ENCODE data around the gene CD200R1L.

CD200R1L gene

GRCh38 chr3:112817797-112818196, 28.9 kb downstream of the CD200R1L start:
- DNase-seq: no peak

- no peak for DNase-seq
Observed at GRCh38 chr3:112817271-112817670, 29.4 kb downstream of the CD200R1L start.

GRCh38 chr3:112815981-112816380, 30.7 kb downstream of the CD200R1L start:
- DNase-seq: no peak

GRCh38 chr3:112814266-112814665, 32.4 kb downstream of the CD200R1L start:
- no peak for DNase-seq

GRCh38 chr3:112813723-112814171, 32.9 kb downstream of the CD200R1L start:
- DNase-seq: no peak

GRCh38 chr3:112813016-112813415, 33.6 kb downstream of the CD200R1L start:
- no peak for DNase-seq

- DNase-seq: no peak
Observed at GRCh38 chr3:112811917-112812660, 34.6 kb downstream of the CD200R1L start.

GRCh38 chr3:112811131-112811884, 35.4 kb downstream of the CD200R1L start:
- no peak for DNase-seq

- DNase-seq: no peak
Observed at GRCh38 chr3:112810561-112810960, 36.1 kb downstream of the CD200R1L start.

- no peak for DNase-seq
Observed at GRCh38 chr3:112808136-112808535, 38.5 kb downstream of the CD200R1L start.

- DNase-seq: peak; percentile 13
Observed at GRCh38 chr3:112807685-112808084, 39.0 kb downstream of the CD200R1L start.

GRCh38 chr3:112806903-112807302, 39.8 kb downstream of the CD200R1L start:
- no peak for DNase-seq

- no peak for DNase-seq
Observed at GRCh38 chr3:112805126-112805525, 41.5 kb downstream of the CD200R1L start.

- no peak for DNase-seq
Observed at GRCh38 chr3:112804021-112804420, 42.6 kb downstream of the CD200R1L start.

GRCh38 chr3:112803467-112803866, 43.2 kb downstream of the CD200R1L start:
- no peak for DNase-seq

GRCh38 chr3:112802338-112802737, 44.3 kb downstream of the CD200R1L start:
- no peak for DNase-seq

- no peak for DNase-seq
Observed at GRCh38 chr3:112799946-112800345, 46.7 kb downstream of the CD200R1L start.

GRCh38 chr3:112794622-112795172, 52.0 kb downstream of the CD200R1L start:
- no peak for DNase-seq

GRCh38 chr3:112793326-112794081, 53.2 kb downstream of the CD200R1L start:
- no peak for DNase-seq

- no peak for DNase-seq
Observed at GRCh38 chr3:112791736-112792135, 54.9 kb downstream of the CD200R1L start.

GRCh38 chr3:112789787-112790186, 56.9 kb downstream of the CD200R1L start:
- no peak for DNase-seq

- DNase-seq: no peak
Observed at GRCh38 chr3:112786881-112787579, 59.6 kb downstream of the CD200R1L start.

Measured in NCI-H1436 (cell line).